ENCODE data around the gene MRPL27.
"Not testable (repeated sequence)": the region's sequence is repeated elsewhere in the genome, so short reads cannot be mapped to it uniquely, and the experiment has no call there.

MRPL27 gene

GRCh38 chr17:50338645-50339044 is 34.3 kb downstream of the MRPL27 start:
- H3F3A ChIP-seq (ENCODE audit: low read depth), result no peaks in the 10 kb centered on the region
- no peak overlapping the region for H3K9ac ChIP-seq (ENCODE audit: low read depth, low read length, poor library complexity, severe bottlenecking)
- H3K27me3 ChIP-seq (ENCODE audit: insufficient read depth, low read length, poor library complexity, severe bottlenecking), result no peaks in the 10 kb centered on the region
- TF ChIP-seq EZH2phosphoT487 (IDR thresholded peaks at IDR 0.05; ENCODE audit: borderline replicate concordance), result no peak
- no peak for TF ChIP-seq CTCF (conservative IDR thresholded peaks at IDR 0.05; ENCODE audit: low read length)
- H3K9me2 ChIP-seq (replicated peaks; ENCODE audit: low read depth, low read length), result no peaks in the 10 kb centered on the region
- H3K9me3 ChIP-seq (ENCODE audit: insufficient read depth, low read depth, low read length), result peaks cover 10% of the 10 kb centered on the region
- no peak overlapping the region for H3K4me2 ChIP-seq (ENCODE audit: low read depth, low read length, poor library complexity, severe bottlenecking)
- no peaks in the 10 kb centered on the region for H4K20me1 ChIP-seq (ENCODE audit: insufficient read depth, low read length, poor library complexity, severe bottlenecking)
- no peak overlapping the region for H2AFZ ChIP-seq (ENCODE audit: low read length)
- no peak overlapping the region for H3K4me3 ChIP-seq (ENCODE audit: low read length, poor library complexity, severe bottlenecking)
- no peaks in the 10 kb centered on the region for H3K79me2 ChIP-seq (ENCODE audit: insufficient read depth, low read length)
- no peaks in the 10 kb centered on the region for H3K36me3 ChIP-seq (ENCODE audit: insufficient read depth, low read length)
- H3K4me1 ChIP-seq (ENCODE audit: insufficient read depth, low read length, poor library complexity, severe bottlenecking), result peaks cover 2% of the 10 kb centered on the region

GRCh38 chr17:50337956-50338355 is 35.0 kb downstream of the MRPL27 start:
- Histone ChIP-seq H3F3A (ENCODE audit: low read depth) (no peaks in the 10 kb centered on the region), H4K20me1 (ENCODE audit: insufficient read depth, low read length, poor library complexity, severe bottlenecking) (no peaks in the 10 kb centered on the region), H3K9me2 (replicated peaks; ENCODE audit: low read depth, low read length) (no peaks in the 10 kb centered on the region), H3K4me2 (ENCODE audit: low read depth, low read length, poor library complexity, severe bottlenecking) (no peak overlapping the region), H3K79me2 (ENCODE audit: insufficient read depth, low read length) (no peaks in the 10 kb centered on the region), H3K27me3 (ENCODE audit: insufficient read depth, low read length, poor library complexity, severe bottlenecking) (no peaks in the 10 kb centered on the region), H3K9ac (ENCODE audit: low read depth, low read length, poor library complexity, severe bottlenecking) (no peak overlapping the region), H3K36me3 (ENCODE audit: insufficient read depth, low read length) (no peaks in the 10 kb centered on the region), H3K4me1 (ENCODE audit: insufficient read depth, low read length, poor library complexity, severe bottlenecking) (peaks cover 7% of the 10 kb centered on the region), H3K4me3 (ENCODE audit: low read length, poor library complexity, severe bottlenecking) (no peak overlapping the region), H3K9me3 (ENCODE audit: insufficient read depth, low read depth, low read length) (peaks cover 10% of the 10 kb centered on the region), H2AFZ (ENCODE audit: low read length) (no peak overlapping the region)
- TF ChIP-seq CTCF (conservative IDR thresholded peaks at IDR 0.05; ENCODE audit: low read length), result no peak
- TF ChIP-seq EZH2phosphoT487 (IDR thresholded peaks at IDR 0.05; ENCODE audit: borderline replicate concordance), result no peak

- not testable (repeated sequence) for H3K4me1 ChIP-seq (ENCODE audit: insufficient read depth, low read length, poor library complexity, severe bottlenecking); H4K20me1 ChIP-seq (ENCODE audit: insufficient read depth, low read length, poor library complexity, severe bottlenecking); H3K79me2 ChIP-seq (ENCODE audit: insufficient read depth, low read length); H3K36me3 ChIP-seq (ENCODE audit: insufficient read depth, low read length); H3K9me2 ChIP-seq (replicated peaks; ENCODE audit: low read depth, low read length); H3K9me3 ChIP-seq (ENCODE audit: insufficient read depth, low read depth, low read length); H3K27me3 ChIP-seq (ENCODE audit: insufficient read depth, low read length, poor library complexity, severe bottlenecking); H3F3A ChIP-seq (ENCODE audit: low read depth)
- H3K9ac ChIP-seq (ENCODE audit: low read depth, low read length, poor library complexity, severe bottlenecking), result peak overlapping the region; percentile 14
- H3K4me2 ChIP-seq (ENCODE audit: low read depth, low read length, poor library complexity, severe bottlenecking), result peak overlapping the region; percentile 41
- peak; percentile 31 for TF ChIP-seq CTCF (conservative IDR thresholded peaks at IDR 0.05; ENCODE audit: low read length)
- H2AFZ ChIP-seq (ENCODE audit: low read length), result 0 out of 2 replicates have a peak overlapping the region, but pooled peaks have one; percentile 2
- peak overlapping the region; percentile 48 for H3K4me3 ChIP-seq (ENCODE audit: low read length, poor library complexity, severe bottlenecking)
Observed at GRCh38 chr17:50333291-50334057, 39.5 kb downstream of the MRPL27 start.
